Activated CD4-positive, alpha-beta T cell treated with anti-CD3 and anti-CD28 coated beads, Interleukin-2, amount 10 ng/mL, durations not matched to agents 24 days and 14 days (primary cell): ENCODE results near the gene CEP85. TPM values are rescaled to one million over a fixed set of nuclear protein-coding genes. Genes with fewer than 3 reads are reported as not detected.
A peak's percentile ranks its signal among the peaks of the same experiment; 100 is the strongest.
"Not testable (repeated sequence)": the region's sequence is repeated elsewhere in the genome, so short reads cannot be mapped to it uniquely, and the experiment has no call there.

Source experiments
- DNase-seq: peaks from one replicate; pipeline ENCODE4 v3.0.0; 2022
- H3K27ac Mint-ChIP-seq: one replicate; pipeline ENCODE4 v1.8.0; 2022; ENCODE audit warnings: mild to moderate bottlenecking, mixed read lengths
- H3K27me3 Mint-ChIP-seq: one replicate; pipeline ENCODE4 v1.8.0; 2022; ENCODE audit warnings: mixed read lengths
- H3K36me3 Mint-ChIP-seq: one replicate; pipeline ENCODE4 v1.8.0; 2022; ENCODE audit warnings: low read depth, mild to moderate bottlenecking, mixed read lengths
- H3K4me1 Mint-ChIP-seq: one replicate; pipeline ENCODE4 v1.8.0; 2021; ENCODE audit warnings: mixed read lengths
- H3K4me3 Mint-ChIP-seq: one replicate; pipeline ENCODE4 v1.8.0; 2022; ENCODE audit warnings: mild to moderate bottlenecking, moderate library complexity, mixed read lengths
- H3K9me3 Mint-ChIP-seq: one replicate; pipeline ENCODE4 v1.8.0; 2021; ENCODE audit warnings: mixed read lengths
- intact Hi-C: fragments of 100-400 bp; cut with micrococcal nuclease; formaldehyde crosslinking; loops from one replicate; pipeline ENCODE4 v1.15.1; 2023
- total RNA-seq: library from RNA; stranded (reverse); gene quantifications from 2 replicates; pipeline ENCODE4 v1.2.3, GENCODE V29; 2022

Gene CEP85
- total RNA-seq, 1 donor from 2014 or later: 40.8 TPM

DNA sequence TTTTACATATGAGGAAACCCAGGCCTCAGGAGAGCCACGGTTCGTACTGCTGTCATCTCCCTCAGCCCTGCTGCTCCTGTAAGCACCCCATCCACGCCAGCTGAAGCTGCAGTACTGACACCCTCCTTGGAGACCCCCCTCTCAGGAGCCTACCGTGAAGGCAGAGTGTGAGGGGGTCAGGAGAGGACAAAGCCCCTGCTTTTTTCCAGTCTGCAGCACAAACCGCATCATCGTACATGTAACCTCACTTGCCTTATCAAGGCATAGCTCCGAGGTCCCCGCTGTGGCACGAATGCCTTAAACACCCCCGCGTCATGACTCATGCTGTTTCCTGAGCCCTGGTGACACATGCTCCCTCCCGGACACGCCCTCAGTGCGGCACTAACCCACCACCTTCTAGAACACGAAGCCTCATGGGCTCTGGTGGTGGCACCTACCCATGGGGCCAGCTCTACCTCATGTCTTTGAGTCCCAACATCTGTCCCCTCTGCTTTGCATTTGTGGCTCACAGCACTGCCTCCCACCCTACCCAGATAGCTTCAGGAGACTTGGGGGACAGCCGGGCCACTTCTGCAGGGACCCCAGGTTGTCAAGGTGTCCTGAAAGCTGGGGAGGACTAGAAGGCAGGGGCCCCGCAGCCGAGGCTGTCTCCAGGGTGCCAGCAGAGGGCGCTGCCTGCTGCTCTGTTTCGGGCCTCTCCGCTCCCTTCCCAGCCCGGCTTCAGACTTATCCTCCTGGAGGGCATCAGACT is 50.8 kb downstream of the CEP85 start:
- intact Hi-C loops: loop anchor here (1.0 kb wide), 2 partner anchors 8 to 37 kb away; no protein-coding TSS in a partner anchor
- peaks cover 82% of the 10 kb centered on the region for H3K4me1 Mint-ChIP-seq

DNA sequence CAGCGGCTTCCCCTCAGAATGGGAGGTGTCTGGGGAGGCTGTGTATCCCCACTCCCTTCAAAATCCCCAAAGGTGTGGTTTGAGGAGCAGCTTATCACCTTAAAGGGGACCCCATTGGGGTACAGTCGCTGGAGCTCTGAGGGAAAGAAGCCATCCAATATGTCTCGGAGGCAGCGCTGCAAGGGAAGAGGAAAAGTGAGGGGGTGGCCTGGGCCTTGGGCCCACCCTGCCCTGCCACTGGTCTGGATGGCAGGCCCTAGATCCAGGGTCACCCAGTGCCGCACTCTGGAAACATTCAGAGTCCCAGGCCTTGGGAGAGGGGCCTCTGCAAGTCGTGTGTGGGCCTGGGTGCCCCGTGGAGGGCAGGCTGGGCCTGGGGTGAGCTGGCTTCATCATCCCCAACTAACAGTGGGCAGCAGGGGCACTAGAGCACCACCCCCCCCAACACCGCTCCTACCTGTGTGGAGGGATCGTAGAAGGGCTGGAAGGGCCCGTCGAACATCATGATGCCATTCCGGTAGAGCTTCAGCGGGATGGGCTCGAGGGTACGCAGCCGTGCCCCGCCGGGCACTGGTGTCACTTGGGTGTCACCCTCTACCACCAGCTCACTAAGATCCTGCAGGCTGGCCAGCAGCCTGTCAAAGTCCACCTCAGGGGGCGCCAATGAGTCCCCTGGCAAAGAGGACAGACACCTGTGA is 51.5 kb downstream of the CEP85 start:
- Mint-ChIP-seq H3K4me3 (peak overlapping the region; percentile 88), H3K36me3 (peaks cover 35% of the 10 kb centered on the region), H3K4me1 (peaks cover 88% of the 10 kb centered on the region), H3K27ac (peak overlapping the region; percentile 98), H3K27me3 (no peaks in the 10 kb centered on the region), H3K9me3 (no peaks in the 10 kb centered on the region)
- intact Hi-C loops: loop anchor here (1.0 to 2.0 kb wide), 2 partner anchors 36 to 79 kb away; no protein-coding TSS in a partner anchor
- DNase-seq: peak; percentile 84

More for the DNA sequence above, 50.8 kb downstream of the CEP85 start:
- Mint-ChIP-seq H3K27ac (peak overlapping the region; percentile 98), H3K4me3 (peak overlapping the region; percentile 88), H3K9me3 (no peaks in the 10 kb centered on the region), H3K36me3 (peaks cover 40% of the 10 kb centered on the region), H3K27me3 (no peaks in the 10 kb centered on the region)
- peak; percentile 96 for DNase-seq

DNA sequence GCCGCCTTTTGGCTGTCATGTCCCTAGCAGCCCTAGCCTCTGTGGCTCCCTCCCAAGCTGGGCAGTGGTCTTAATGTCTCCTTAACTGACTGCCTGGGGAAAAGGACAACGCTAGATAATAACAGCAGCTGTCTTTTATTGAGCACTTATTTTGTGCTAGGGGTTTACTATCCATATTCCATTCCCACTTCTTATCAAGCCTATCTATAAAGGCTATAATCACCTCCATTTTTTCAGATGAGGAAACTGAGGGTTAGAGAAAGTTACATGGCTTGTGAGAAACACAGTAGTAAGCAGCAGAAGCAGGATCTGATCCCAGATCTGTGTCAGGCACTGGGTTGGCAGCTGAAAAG is 52.0 kb downstream of the CEP85 start:
- Mint-ChIP-seq H3K9me3 (no peaks in the 10 kb centered on the region), H3K27me3 (no peaks in the 10 kb centered on the region), H3K4me3 (no peak overlapping the region), H3K4me1 (peaks cover 91% of the 10 kb centered on the region), H3K36me3 (peaks cover 31% of the 10 kb centered on the region), H3K27ac (peak overlapping the region; percentile 98)
- intact Hi-C loops: loop anchor here (2.0 kb wide), 1 partner anchor 79 kb away; no protein-coding TSS in a partner anchor
- no peak for DNase-seq

DNA sequence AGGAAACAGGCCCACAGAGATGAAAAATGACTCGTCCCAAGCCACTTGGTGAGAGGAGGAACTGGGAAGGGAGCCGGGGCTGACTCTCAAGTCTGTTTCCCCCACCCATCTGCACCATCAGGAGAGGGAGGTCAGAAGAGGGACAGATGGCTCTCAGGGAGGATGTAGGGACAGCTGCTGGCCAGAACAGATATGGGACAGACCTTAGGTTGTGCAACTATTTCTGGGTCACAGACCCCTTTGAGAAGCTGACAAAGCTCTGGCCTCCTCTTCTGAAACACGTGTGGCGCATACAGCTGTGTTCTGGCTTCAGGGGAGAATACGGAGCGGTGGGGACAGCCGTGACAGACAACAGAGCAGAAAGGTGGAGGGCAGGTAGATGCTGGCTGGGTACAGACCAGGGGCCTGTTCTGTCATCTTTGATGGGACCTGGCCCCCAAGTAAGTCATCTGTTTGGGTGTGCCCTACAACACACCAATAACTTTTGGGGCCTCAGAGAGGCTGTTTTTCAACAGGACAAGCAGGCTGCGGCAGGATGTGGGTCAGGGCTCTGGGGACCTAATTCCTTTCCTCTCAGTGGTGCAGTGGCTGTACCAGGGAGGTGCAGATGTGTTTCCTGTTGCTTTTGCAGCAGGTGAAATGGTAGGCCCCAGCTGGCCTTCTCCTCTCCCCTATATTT is 53.2 kb downstream of the CEP85 start:
- Mint-ChIP-seq H3K4me1 (peaks cover 92% of the 10 kb centered on the region), H3K36me3 (peaks cover 26% of the 10 kb centered on the region), H3K27me3 (no peaks in the 10 kb centered on the region), H3K4me3 (peak overlapping the region; percentile 76), H3K27ac (peak overlapping the region; percentile 98), H3K9me3 (no peaks in the 10 kb centered on the region)
- intact Hi-C loops: loop anchor here (2.0 kb wide), 1 partner anchor 78 kb away; no protein-coding TSS in a partner anchor
- DNase-seq: peak; percentile 94

GRCh38 chr1:26287811-26288210 is 53.8 kb downstream of the CEP85 start:
- Mint-ChIP-seq H3K4me3 (peak overlapping the region; percentile 76), H3K4me1 (peaks cover 88% of the 10 kb centered on the region), H3K9me3 (no peaks in the 10 kb centered on the region), H3K36me3 (peaks cover 20% of the 10 kb centered on the region), H3K27ac (peak overlapping the region; percentile 98), H3K27me3 (no peaks in the 10 kb centered on the region)
- DNase-seq: peak; percentile 64
- intact Hi-C loops: loop anchor here (1.0 to 2.0 kb wide), 3 partner anchors 12 to 77 kb away; no protein-coding TSS in a partner anchor

DNA sequence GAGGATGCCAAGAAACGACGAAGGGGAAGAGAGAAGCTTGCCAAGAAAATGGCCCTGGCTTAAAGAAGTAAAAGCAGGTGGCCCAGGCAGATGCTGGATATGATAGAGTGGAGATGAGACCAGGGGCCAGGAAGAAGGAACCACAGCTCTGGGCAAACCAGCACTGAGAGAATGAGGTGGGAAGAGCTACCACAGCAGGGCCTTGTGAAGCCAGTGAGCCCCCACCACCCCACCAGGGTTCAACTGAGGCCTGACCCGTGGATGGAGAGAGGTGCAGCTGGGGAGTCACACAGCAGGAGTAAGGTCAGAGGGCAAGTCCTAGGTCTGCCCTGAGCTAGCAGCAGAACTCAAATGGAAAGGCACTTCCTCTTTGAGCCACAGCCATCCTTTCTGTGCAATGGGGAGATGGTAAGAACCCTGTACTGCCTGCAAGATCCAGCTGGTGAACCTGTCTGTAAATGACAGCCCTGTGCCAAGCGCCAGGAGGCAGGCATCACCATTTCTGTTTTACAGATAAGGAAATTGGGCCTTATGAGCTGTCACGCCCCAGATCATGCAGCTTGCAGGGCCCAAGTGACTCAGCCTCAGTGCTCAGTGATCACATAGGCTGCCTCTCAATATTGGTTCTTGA is 54.4 kb downstream of the CEP85 start:
- intact Hi-C loops: loop anchor here (1.0 kb wide), 2 partner anchors 12 to 19 kb away; no protein-coding TSS in a partner anchor
- Mint-ChIP-seq H3K4me1 (peaks cover 82% of the 10 kb centered on the region), H3K4me3 (peak overlapping the region; percentile 76)

GRCh38 chr1:26289158-26290059 is 55.4 kb downstream of the CEP85 start:
- no peaks in the 10 kb centered on the region for H3K9me3 Mint-ChIP-seq
- DNase-seq: peak; percentile 82
- intact Hi-C loops: no loop called here
- peaks cover 13% of the 10 kb centered on the region for H3K36me3 Mint-ChIP-seq
- H3K4me1 Mint-ChIP-seq: peaks cover 74% of the 10 kb centered on the region
- no peaks in the 10 kb centered on the region for H3K27me3 Mint-ChIP-seq
- peak overlapping the region; percentile 98 for H3K27ac Mint-ChIP-seq
- H3K4me3 Mint-ChIP-seq: peak overlapping the region; percentile 76

More for the DNA sequence above, 54.4 kb downstream of the CEP85 start:
- Mint-ChIP-seq H3K27me3 (no peaks in the 10 kb centered on the region), H3K9me3 (no peaks in the 10 kb centered on the region), H3K27ac (peak overlapping the region; percentile 98), H3K36me3 (peaks cover 16% of the 10 kb centered on the region)
- peak; percentile 85 for DNase-seq

GRCh38 chr1:26290122-26290881 is 56.3 kb downstream of the CEP85 start:
- Mint-ChIP-seq H3K27ac (peak overlapping the region; percentile 98), H3K36me3 (peaks cover 10% of the 10 kb centered on the region), H3K27me3 (no peaks in the 10 kb centered on the region), H3K4me3 (peak overlapping the region; percentile 24), H3K4me1 (peaks cover 68% of the 10 kb centered on the region), H3K9me3 (no peaks in the 10 kb centered on the region)
- DNase-seq: no peak
- intact Hi-C loops: no loop called here

DNA sequence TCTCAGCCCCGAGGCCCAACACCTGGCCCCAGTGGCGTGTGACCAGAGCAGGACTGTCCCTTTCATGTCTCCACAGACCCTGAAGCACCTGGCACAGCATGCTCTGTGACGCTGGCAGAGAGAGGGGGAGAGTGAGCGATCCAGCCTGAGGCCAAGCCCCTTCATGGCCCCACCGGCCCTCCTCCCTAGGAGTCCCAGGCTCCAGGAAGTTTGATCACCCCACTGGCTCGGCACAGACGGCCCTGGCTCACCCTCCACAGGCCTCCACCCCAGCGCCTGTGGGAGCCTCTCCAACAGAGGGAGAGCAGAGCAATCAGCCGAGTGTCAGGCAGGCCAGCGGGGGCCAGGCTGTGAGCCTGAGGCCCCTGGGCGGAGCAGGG is 56.9 kb downstream of the CEP85 start:
- Mint-ChIP-seq H3K4me1 (peaks cover 62% of the 10 kb centered on the region), H3K9me3 (no peaks in the 10 kb centered on the region), H3K27ac (peak overlapping the region; percentile 98), H3K4me3 (no peak overlapping the region), H3K36me3 (peaks cover 12% of the 10 kb centered on the region), H3K27me3 (no peaks in the 10 kb centered on the region)
- intact Hi-C loops: no loop called here
- DNase-seq: no peak

- DNase-seq: no peak
- Mint-ChIP-seq H3K27me3 (no peaks in the 10 kb centered on the region), H3K27ac (peak overlapping the region; percentile 72), H3K9me3 (no peaks in the 10 kb centered on the region), H3K4me3 (no peak overlapping the region), H3K36me3 (peaks cover 12% of the 10 kb centered on the region), H3K4me1 (peaks cover 56% of the 10 kb centered on the region)
- intact Hi-C loops: no loop called here
Observed at GRCh38 chr1:26291433-26291832, 57.4 kb downstream of the CEP85 start.

GRCh38 chr1:26291939-26292338 is 57.9 kb downstream of the CEP85 start:
- peaks cover 12% of the 10 kb centered on the region for H3K36me3 Mint-ChIP-seq
- H3K27me3 Mint-ChIP-seq: no peaks in the 10 kb centered on the region
- DNase-seq: no peak
- no peaks in the 10 kb centered on the region for H3K9me3 Mint-ChIP-seq
- intact Hi-C loops: no loop called here
- peaks cover 53% of the 10 kb centered on the region for H3K4me1 Mint-ChIP-seq
- H3K27ac Mint-ChIP-seq: peak overlapping the region; percentile 72
- no peak overlapping the region for H3K4me3 Mint-ChIP-seq

DNA sequence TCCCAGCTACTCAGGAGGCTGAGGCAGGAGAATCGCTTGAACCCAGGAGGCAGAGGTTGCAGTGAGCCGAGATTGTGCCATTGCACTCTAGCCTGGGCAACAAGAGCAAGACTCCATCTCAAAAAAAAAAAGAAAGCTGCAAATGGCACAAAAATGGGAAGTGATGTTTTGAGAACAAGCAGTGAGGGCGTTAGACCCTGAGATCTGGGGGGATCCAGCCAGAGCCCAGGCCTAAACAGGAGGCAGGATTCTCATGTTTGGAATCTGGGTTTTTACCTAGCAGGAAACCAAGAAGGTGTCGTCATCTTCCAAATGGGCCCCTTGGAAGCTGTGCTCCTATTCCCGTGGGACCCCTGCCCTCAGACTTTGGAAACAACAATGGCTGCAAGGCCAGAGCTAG is 58.7 kb downstream of the CEP85 start:
- intact Hi-C loops, H3K27me3 Mint-ChIP-seq, H3K27ac Mint-ChIP-seq, H3K9me3 Mint-ChIP-seq, H3K4me3 Mint-ChIP-seq, DNase-seq: not testable (repeated sequence)
- Mint-ChIP-seq H3K36me3 (peaks cover 12% of the 10 kb centered on the region), H3K4me1 (peaks cover 45% of the 10 kb centered on the region)
